ENCODE data around the gene RBM14.
"Not testable (repeated sequence)": the region's sequence is repeated elsewhere in the genome, so short reads cannot be mapped to it uniquely, and the experiment has no call there.

Gene RBM14

GRCh38 chr11:66637557-66638176 lies 21.2 kb downstream of the RBM14 start:
- no peak for DNase-seq

- DNase-seq = peak; percentile 99
Measured at GRCh38 chr11:66638177-66639065, 22.0 kb downstream of the RBM14 start, which contains the start of gene RBM4. TSS of gene RBM4 (plus strand) at chr11:66638703. CDS start at chr11:66639712, 1,009 bp downstream.

GRCh38 chr11:66639066-66639813 lies 22.8 kb downstream of the RBM14 start:
- no peak for DNase-seq

GRCh38 chr11:66639814-66640340 lies 23.4 kb downstream of the RBM14 start:
- not testable (repeated sequence) for DNase-seq

GRCh38 chr11:66641834-66642233 lies 25.4 kb downstream of the RBM14 start:
- no peak for DNase-seq

- DNase-seq = no peak
Measured at GRCh38 chr11:66643745-66644437, 27.5 kb downstream of the RBM14 start.

GRCh38 chr11:66646828-66647227 lies 30.4 kb downstream of the RBM14 start:
- DNase-seq = no peak

- no peak for DNase-seq
Measured at GRCh38 chr11:66649903-66650302, 33.5 kb downstream of the RBM14 start.

GRCh38 chr11:66651016-66651415 lies 34.6 kb downstream of the RBM14 start:
- peak; percentile 25 for DNase-seq

GRCh38 chr11:66652651-66653050 lies 36.2 kb downstream of the RBM14 start:
- no peak for DNase-seq

GRCh38 chr11:66653123-66653522 lies 36.7 kb downstream of the RBM14 start:
- peak; percentile 38 for DNase-seq

GRCh38 chr11:66659763-66660162 lies 43.3 kb downstream of the RBM14 start:
- no peak for DNase-seq

- no peak for DNase-seq
Measured at GRCh38 chr11:66663741-66664296, 47.4 kb downstream of the RBM14 start.

- DNase-seq = no peak
Measured at GRCh38 chr11:66665369-66665768, 48.9 kb downstream of the RBM14 start.

GRCh38 chr11:66670816-66671215 lies 54.4 kb downstream of the RBM14 start:
- DNase-seq = no peak

GRCh38 chr11:66674964-66675602 lies 58.7 kb downstream of the RBM14 start:
- no peak for DNase-seq

- DNase-seq = no peak
Measured at GRCh38 chr11:66676282-66676919, 60.0 kb downstream of the RBM14 start.
